SK-N-SH treated with all-trans-retinoic acid at 6 μM for 48 hours (cell line): Measurements from ENCODE around the gene SYCP2.

ENCODE experiments used
- ATAC-seq: fragments of 200-7000 bp; cut with Tn5 transposase; 3 replicates; pipeline ENCODE4 v1.9.1; 2020; ENCODE audit warnings: mild to moderate bottlenecking, moderate library complexity
- ARNTL ChIP-seq: fragments of 450-650 bp; formaldehyde crosslinking; IDR thresholded peaks from 2 replicates; pipeline ENCODE4 v1.5.0; 2020; ENCODE audit warnings: low read depth, mild to moderate bottlenecking, moderate library complexity, borderline replicate concordance
- CSDC2 ChIP-seq: fragments of 250-450 bp; sonication (Bioruptor Pico); IDR thresholded peaks from 2 replicates; pipeline ENCODE4 v1.5.0; 2020; ENCODE audit warnings: mild to moderate bottlenecking, moderate library complexity
- ESRRG ChIP-seq: fragments of 250-450 bp; sonication (Bioruptor Pico); IDR thresholded peaks from 2 replicates; pipeline ENCODE4 v1.6.1; 2021; ENCODE audit warnings: mild to moderate bottlenecking
- GLIS3 ChIP-seq: fragments of 250-450 bp; sonication (Bioruptor Pico); IDR thresholded peaks from 2 replicates; pipeline ENCODE4 v1.5.0; 2020; ENCODE audit warnings: mild to moderate bottlenecking, moderate library complexity
- OSR1 ChIP-seq: fragments of 250-450 bp; sonication (Bioruptor Pico); IDR thresholded peaks from 2 replicates; pipeline ENCODE4 v1.8.0; 2022; ENCODE audit warnings: moderate library complexity, mild to moderate bottlenecking, inconsistent platforms
- PPARA ChIP-seq: fragments of 250-450 bp; sonication (Bioruptor Pico); IDR thresholded peaks from 2 replicates; pipeline ENCODE4 v1.5.0; 2020; ENCODE audit warnings: mild to moderate bottlenecking, borderline replicate concordance
- RARB ChIP-seq: fragments of 250-450 bp; sonication (Bioruptor Pico); IDR thresholded peaks from 2 replicates; pipeline ENCODE4 v1.8.0; 2021; ENCODE audit warnings: mild to moderate bottlenecking, moderate library complexity
- TOX ChIP-seq: fragments of 250-450 bp; sonication (Bioruptor Pico); IDR thresholded peaks from 2 replicates; pipeline ENCODE4 v1.8.0; 2021; ENCODE audit warnings: mild to moderate bottlenecking, moderate library complexity, borderline replicate concordance
- ZC3H10 ChIP-seq: fragments of 250-450 bp; sonication (Bioruptor Pico); IDR thresholded peaks from 2 replicates; pipeline ENCODE4 v1.5.1; 2021; ENCODE audit warnings: mild to moderate bottlenecking, moderate library complexity
- ZFP3 ChIP-seq: fragments of 250-450 bp; sonication (Bioruptor Pico); IDR thresholded peaks from 2 replicates; pipeline ENCODE4 v1.5.0; 2020; ENCODE audit warnings: mild to moderate bottlenecking, moderate library complexity
- ZNF70 ChIP-seq: fragments of 450-650 bp; formaldehyde crosslinking; IDR thresholded peaks from 2 replicates; pipeline ENCODE4 v1.5.0; 2020; ENCODE audit warnings: mild to moderate bottlenecking, moderate library complexity
- ZNF8 ChIP-seq: fragments of 450-650 bp; formaldehyde crosslinking; IDR thresholded peaks from 2 replicates; pipeline ENCODE4 v1.5.0; 2020; ENCODE audit warnings: mild to moderate bottlenecking, moderate library complexity
- TF ChIP-seq, protein P1 (sequence below): fragments of 250-450 bp; sonication (Bioruptor Pico); IDR thresholded peaks from 2 replicates; pipeline ENCODE4 v1.5.1; 2020; ENCODE audit warnings: low read depth, mild to moderate bottlenecking, moderate library complexity
- TF ChIP-seq, protein P2 (sequence below): fragments of 250-450 bp; sonication (Bioruptor Pico); IDR thresholded peaks from 2 replicates; pipeline ENCODE4 v1.5.1; 2021; ENCODE audit warnings: mild to moderate bottlenecking, moderate library complexity
- TF ChIP-seq, protein P3 (sequence below): fragments of 250-450 bp; sonication (Bioruptor Pico); IDR thresholded peaks from 2 replicates; pipeline ENCODE4 v1.8.0; 2021; ENCODE audit warnings: low read depth, mild to moderate bottlenecking, moderate library complexity, borderline replicate concordance
- TF ChIP-seq, protein P4 (sequence below): fragments of 250-450 bp; sonication (Bioruptor Pico); IDR thresholded peaks from 2 replicates; pipeline ENCODE4 v1.5.0; 2020; ENCODE audit warnings: mild to moderate bottlenecking, moderate library complexity

SYCP2 gene

DNA sequence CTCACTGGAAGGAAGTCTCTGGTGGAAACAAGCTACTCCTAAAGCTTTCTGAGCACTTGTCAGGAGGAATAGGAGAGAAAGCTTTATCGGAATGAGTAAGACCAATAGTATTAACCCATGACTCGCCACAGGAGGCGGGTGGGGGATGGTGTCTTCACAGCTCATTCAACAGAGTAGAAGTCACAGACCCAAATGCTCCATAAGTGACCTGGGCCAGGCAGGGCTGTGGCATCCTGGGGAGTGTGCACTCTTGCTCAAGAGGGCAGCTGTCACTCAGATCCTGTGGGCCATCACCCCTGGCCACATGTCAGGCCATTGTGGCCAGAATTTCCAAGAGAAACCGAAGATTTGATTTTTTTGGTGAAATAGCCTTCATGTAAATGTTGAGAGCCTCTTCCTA is 116.0 kb downstream of the SYCP2 start (continued):
- no peak for TF ChIP-seq GLIS3 (CRISPR knock-in tag)
- TF ChIP-seq, protein P1, sequence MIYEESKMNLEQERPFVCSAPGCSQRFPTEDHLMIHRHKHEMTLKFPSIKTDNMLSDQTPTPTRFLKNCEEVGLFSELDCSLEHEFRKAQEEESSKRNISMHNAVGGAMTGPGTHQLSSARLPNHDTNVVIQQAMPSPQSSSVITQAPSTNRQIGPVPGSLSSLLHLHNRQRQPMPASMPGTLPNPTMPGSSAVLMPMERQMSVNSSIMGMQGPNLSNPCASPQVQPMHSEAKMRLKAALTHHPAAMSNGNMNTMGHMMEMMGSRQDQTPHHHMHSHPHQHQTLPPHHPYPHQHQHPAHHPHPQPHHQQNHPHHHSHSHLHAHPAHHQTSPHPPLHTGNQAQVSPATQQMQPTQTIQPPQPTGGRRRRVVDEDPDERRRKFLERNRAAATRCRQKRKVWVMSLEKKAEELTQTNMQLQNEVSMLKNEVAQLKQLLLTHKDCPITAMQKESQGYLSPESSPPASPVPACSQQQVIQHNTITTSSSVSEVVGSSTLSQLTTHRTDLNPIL (CRISPR knock-in tag) = no peak

DNA sequence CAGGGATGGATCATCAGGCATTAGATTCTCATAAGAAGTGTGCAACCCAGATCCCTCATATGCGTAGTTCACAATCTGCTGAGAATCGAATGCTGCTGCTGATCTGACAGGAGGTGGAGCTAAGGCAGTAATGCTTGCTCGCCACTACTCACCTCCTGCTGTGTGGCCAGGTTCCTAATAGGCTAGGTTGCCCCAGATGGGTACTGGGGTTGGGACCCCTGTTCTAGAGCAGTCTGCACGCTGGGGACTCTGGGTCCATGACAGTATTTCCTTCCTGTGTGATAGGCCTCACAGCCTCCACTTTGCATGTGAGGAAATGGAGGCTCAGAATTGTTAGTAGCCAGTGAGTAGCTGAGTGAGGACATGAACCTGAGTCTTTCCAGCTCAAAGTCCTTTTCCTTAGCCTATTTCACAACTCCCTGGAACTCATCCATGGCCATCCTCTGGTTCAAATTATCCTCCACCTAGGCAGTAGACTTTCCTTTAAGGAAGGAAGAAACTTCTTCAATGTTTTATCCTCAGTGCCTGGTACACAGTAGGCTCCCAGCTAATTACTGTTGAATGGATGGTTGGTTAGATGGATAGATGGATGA is 117.2 kb downstream of the SYCP2 start:
- no peak for ATAC-seq
- TF ChIP-seq, protein P2, sequence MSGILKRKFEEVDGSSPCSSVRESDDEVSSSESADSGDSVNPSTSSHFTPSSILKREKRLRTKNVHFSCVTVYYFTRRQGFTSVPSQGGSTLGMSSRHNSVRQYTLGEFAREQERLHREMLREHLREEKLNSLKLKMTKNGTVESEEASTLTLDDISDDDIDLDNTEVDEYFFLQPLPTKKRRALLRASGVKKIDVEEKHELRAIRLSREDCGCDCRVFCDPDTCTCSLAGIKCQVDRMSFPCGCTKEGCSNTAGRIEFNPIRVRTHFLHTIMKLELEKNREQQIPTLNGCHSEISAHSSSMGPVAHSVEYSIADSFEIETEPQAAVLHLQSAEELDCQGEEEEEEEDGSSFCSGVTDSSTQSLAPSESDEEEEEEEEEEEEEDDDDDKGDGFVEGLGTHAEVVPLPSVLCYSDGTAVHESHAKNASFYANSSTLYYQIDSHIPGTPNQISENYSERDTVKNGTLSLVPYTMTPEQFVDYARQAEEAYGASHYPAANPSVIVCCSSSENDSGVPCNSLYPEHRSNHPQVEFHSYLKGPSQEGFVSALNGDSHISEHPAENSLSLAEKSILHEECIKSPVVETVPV (CRISPR knock-in tag) = no peak
- TF ChIP-seq GLIS3 (CRISPR knock-in tag) = no peak
- TF ChIP-seq ZNF8 (CRISPR knock-in tag) = no peak
- TF ChIP-seq ARNTL (CRISPR knock-in tag) = no peak
- TF ChIP-seq PPARA (CRISPR knock-in tag) = no peak
- no peak for TF ChIP-seq TOX (CRISPR knock-in tag)
- no peak for TF ChIP-seq ESRRG
- TF ChIP-seq, all 23 proteins: peak for 0

DNA sequence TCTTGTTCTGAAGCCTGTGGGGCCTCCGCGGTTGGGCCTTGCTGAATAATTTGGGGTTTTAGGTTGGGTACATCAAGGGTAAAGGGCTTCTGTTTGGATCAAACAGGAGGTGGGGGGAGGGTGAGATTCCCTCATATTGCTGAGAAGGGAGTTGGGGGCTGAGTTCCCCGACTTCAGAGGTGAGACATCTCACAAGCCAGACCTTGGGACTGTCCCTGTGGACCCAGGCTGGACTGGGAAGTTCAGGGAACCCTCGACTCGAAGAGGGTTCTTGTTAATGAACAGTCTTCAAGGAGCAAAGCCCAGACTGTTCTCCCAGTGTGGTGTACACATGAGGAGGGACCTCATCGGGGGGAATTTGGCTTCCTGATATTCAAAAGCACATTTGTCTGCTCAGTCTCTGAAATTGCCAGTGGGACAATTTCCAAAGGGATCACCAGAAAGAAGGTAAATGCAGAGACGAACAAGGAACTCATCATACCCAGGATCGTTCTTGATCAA is 118.5 kb downstream of the SYCP2 start:
- no peak for ATAC-seq
- TF ChIP-seq PPARA (CRISPR knock-in tag) = no peak
- TF ChIP-seq ZFP3 (CRISPR knock-in tag) = no peak
- no peak for TF ChIP-seq RARB (CRISPR knock-in tag)
- TF ChIP-seq ARNTL (CRISPR knock-in tag) = no peak
- TF ChIP-seq, protein P3, sequence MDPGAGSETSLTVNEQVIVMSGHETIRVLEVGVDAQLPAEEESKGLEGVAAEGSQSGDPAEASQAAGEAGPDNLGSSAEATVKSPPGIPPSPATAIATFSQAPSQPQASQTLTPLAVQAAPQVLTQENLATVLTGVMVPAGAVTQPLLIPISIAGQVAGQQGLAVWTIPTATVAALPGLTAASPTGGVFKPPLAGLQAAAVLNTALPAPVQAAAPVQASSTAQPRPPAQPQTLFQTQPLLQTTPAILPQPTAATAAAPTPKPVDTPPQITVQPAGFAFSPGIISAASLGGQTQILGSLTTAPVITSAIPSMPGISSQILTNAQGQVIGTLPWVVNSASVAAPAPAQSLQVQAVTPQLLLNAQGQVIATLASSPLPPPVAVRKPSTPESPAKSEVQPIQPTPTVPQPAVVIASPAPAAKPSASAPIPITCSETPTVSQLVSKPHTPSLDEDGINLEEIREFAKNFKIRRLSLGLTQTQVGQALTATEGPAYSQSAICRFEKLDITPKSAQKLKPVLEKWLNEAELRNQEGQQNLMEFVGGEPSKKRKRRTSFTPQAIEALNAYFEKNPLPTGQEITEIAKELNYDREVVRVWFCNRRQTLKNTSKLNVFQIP (CRISPR knock-in tag) = no peak
- no peak for TF ChIP-seq CSDC2
- TF ChIP-seq TOX (CRISPR knock-in tag) = no peak
- no peak for TF ChIP-seq ZNF70 (CRISPR knock-in tag)

DNA sequence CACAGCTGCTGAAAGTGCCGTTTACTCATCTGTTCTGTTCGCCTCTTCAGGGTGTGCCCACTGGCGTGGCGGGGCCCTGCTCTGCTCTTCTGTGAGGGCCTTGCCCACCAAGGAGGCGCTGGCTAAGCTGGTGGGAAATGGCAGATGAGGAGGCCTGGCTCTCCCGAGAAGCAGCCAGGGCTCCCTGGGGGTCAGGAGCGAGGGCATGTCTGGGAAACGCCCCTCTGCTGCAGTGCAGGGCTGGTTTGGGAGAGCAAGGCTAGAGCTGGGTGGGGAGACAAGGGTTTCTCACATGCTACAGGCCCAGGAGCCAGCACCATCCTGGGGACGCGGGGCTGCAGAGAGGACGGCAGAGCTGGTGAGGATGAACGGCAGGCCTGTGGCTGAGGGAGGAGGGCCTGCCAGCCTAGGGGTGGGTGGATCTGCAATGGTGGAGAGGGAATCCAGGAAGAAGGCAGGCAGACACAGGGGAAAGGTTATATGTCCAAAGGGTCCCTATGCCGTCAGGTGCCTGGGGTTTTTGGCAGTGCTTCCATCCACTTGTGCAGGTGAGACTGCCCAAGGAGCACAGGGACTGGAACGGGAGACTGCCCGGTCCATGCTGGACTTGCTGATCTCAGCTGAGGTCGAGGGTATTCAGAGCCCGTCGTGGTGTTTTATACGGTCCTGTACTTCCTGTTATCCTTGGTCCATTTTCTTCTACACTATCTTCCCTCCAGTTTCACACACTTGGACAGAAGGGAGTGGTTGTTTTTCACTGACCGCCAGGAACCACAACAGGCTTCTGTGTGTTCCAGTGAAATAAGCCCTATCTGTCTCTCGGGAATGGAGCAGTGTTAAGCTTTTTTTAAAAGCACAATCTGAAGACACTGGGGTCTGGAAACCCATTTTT is 119.2 kb downstream of the SYCP2 start:
- no peak for ATAC-seq
- TF ChIP-seq RARB (CRISPR knock-in tag) (no peak), CSDC2 (no peak), OSR1 (no peak), ZNF70 (CRISPR knock-in tag) (no peak), GLIS3 (CRISPR knock-in tag) (no peak), ZC3H10 (CRISPR knock-in tag) (no peak), ZFP3 (CRISPR knock-in tag) (no peak)
- TF ChIP-seq, protein P3 (CRISPR knock-in tag) = no peak
- TF ChIP-seq, protein P2 (CRISPR knock-in tag) = no peak
- TF ChIP-seq, protein P4, sequence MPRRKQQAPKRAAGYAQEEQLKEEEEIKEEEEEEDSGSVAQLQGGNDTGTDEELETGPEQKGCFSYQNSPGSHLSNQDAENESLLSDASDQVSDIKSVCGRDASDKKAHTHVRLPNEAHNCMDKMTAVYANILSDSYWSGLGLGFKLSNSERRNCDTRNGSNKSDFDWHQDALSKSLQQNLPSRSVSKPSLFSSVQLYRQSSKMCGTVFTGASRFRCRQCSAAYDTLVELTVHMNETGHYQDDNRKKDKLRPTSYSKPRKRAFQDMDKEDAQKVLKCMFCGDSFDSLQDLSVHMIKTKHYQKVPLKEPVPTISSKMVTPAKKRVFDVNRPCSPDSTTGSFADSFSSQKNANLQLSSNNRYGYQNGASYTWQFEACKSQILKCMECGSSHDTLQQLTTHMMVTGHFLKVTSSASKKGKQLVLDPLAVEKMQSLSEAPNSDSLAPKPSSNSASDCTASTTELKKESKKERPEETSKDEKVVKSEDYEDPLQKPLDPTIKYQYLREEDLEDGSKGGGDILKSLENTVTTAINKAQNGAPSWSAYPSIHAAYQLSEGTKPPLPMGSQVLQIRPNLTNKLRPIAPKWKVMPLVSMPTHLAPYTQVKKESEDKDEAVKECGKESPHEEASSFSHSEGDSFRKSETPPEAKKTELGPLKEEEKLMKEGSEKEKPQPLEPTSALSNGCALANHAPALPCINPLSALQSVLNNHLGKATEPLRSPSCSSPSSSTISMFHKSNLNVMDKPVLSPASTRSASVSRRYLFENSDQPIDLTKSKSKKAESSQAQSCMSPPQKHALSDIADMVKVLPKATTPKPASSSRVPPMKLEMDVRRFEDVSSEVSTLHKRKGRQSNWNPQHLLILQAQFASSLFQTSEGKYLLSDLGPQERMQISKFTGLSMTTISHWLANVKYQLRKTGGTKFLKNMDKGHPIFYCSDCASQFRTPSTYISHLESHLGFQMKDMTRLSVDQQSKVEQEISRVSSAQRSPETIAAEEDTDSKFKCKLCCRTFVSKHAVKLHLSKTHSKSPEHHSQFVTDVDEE (CRISPR knock-in tag) = no peak
